Subcutaneous abdominal adipose tissue (tissue), 5 donors: ENCODE data around the gene NLGN1.

ENCODE experiments used
- H3K27ac ChIP-seq: one replicate; pipeline ENCODE4 v1.7.0; 2013; ENCODE audit warnings: low read depth, mild to moderate bottlenecking, inconsistent platforms, low read length, moderate library complexity
- H3K27me3 ChIP-seq, 5 donors: one replicate each; pipeline ENCODE4 v1.7.0; 2013; ENCODE audit warnings: low read length in 5 of 5, inconsistent platforms in 1 of 5; ENCODE audit not compliant: control insufficient read depth in 5 of 5, insufficient read depth in 4 of 5
- H3K36me3 ChIP-seq, 5 donors: one replicate each; pipeline ENCODE4 v1.7.0; 2013; ENCODE audit warnings: low read length in 5 of 5; ENCODE audit not compliant: control insufficient read depth in 5 of 5, insufficient read depth in 5 of 5
- H3K4me1 ChIP-seq, 5 donors: one replicate each; pipeline ENCODE4 v1.7.0; 2013; ENCODE audit warnings: low read length in 5 of 5, mild to moderate bottlenecking in 3 of 5, moderate library complexity in 1 of 5; ENCODE audit not compliant: control insufficient read depth in 5 of 5, insufficient read depth in 5 of 5
- H3K4me3 ChIP-seq, 5 donors: one replicate each; pipeline ENCODE4 v1.7.0; 2013; ENCODE audit warnings: low read length in 5 of 5, low read depth in 1 of 5
- H3K9ac ChIP-seq, 5 donors: one replicate each; pipeline ENCODE4 v1.7.0; 2013; ENCODE audit warnings: low read length in 5 of 5, mild to moderate bottlenecking in 4 of 5, moderate library complexity in 3 of 5
- H3K9me3 ChIP-seq, 5 donors: one replicate each; pipeline ENCODE4 v1.7.0; 2013; ENCODE audit warnings: low read length in 5 of 5; ENCODE audit not compliant: control insufficient read depth in 5 of 5
- donor health status: healthy.
- donor health status: healthy.
- donor health status: healthy.
- donor health status: healthy.
- donor health status: healthy.

NLGN1 gene

DNA sequence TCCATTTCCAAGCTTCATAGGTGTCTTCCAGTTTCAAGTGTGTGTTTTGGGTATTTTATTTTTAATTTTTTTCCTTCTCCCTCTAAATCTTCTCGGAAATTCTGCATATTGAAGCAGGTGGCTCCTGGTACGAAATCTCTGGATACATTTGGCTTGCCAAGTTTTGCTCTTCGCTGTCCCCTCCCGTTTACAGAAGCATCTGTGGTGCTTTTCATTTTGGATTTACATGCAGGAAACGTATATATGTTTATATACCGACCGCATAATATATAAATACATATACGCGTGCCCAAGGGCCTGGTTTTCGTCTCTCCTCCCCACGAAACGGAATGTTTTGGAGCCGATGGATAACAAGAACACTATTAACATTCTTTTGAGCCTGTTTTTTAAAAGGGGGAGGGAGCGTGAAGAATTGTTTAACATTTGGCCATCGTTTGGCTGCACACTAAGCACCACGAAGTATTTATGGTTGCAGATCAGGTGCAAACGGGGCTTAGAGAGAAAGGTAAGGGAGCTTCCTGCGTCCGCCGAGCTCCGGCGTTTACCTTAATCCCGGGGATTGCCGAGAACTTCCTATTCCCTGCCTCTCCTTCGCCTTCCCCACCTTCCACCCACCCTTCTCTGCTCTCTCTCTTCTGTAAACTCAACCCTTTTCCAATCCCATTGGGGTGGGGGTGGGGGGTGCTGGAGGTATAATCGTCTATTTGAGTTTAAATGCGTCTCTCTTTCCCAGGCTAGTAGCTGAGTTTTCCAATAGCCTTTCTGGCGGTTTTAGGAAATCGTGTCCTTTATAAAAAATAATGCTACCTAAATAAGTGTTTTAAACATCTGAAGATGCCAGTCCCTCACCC lies 1.1 kb upstream of the NLGN1 start:
- H3K4me3 ChIP-seq = peak overlapping the region; percentile 79 to 91 (median 86)
- no peaks in the 10 kb centered on the region for H3K27me3 ChIP-seq
- H3K36me3 ChIP-seq = no peaks in the 10 kb centered on the region
- H3K9me3 ChIP-seq = no peaks in the 10 kb centered on the region
- H3K27ac ChIP-seq = peak overlapping the region; percentile 93
- H3K4me1 ChIP-seq = peaks cover 0 to 42% (median 38%) of the 10 kb centered on the region in 5 donors
- peak overlapping the region in 3 of 5 donors; percentile 72 to 86 (median 76) for H3K9ac ChIP-seq

DNA sequence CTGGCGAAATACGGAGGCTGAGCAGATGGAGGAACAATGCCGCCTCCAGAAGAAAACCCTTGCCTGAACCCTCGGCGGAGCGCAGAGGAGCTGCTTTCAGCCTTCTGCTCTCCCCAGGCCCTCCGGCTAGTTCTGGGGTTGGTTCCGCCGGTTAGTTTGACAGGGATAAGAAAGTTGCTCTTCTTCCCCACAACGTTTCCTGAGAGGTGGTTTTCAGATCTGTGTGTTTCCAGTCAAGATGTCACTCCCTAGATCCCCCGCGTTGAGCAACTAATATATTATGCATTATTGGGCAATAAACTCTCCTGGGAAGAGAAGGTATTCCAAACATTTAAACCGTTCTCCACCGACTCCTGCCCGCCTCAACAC lies 551 bp downstream of the NLGN1 start:
- peak overlapping the region; percentile 79 to 91 (median 86) for H3K4me3 ChIP-seq

DNA sequence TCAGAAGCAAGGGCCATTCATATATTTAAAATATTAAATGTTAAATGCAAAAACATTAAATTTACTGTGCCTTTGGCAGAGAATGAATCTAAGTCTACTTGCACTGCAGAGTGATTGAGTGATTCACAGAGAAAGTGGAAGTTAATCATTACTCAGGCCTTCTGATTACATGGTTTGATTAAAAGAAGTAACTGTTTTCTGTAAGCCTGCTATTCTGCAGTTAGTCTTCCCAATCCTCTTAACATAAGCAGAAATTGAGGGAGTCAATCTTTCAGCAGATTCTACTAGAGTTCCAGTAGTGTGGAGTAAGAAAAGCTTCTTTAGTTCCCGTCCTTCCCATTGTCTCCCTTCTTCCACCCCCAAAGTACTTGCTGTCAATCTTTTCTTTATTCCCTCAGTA lies 1.5 kb downstream of the NLGN1 start:
- no peaks in the 10 kb centered on the region for H3K27me3 ChIP-seq
- peaks cover 0 to 42% (median 38%) of the 10 kb centered on the region in 5 donors for H3K4me1 ChIP-seq
- H3K4me3 ChIP-seq = no peak overlapping the region
- no peaks in the 10 kb centered on the region for H3K36me3 ChIP-seq
- H3K27ac ChIP-seq = no peak overlapping the region
- no peak overlapping the region for H3K9ac ChIP-seq
- no peaks in the 10 kb centered on the region for H3K9me3 ChIP-seq

More for the DNA sequence above, 551 bp downstream of the NLGN1 start:
- Histone ChIP-seq H3K27ac (peak overlapping the region; percentile 93), H3K27me3 (no peaks in the 10 kb centered on the region), H3K4me1 (peaks cover 0 to 42% (median 38%) of the 10 kb centered on the region in 5 donors), H3K36me3 (no peaks in the 10 kb centered on the region), H3K9me3 (no peaks in the 10 kb centered on the region), H3K9ac (peak overlapping the region; percentile 60 to 88 (median 77))

DNA sequence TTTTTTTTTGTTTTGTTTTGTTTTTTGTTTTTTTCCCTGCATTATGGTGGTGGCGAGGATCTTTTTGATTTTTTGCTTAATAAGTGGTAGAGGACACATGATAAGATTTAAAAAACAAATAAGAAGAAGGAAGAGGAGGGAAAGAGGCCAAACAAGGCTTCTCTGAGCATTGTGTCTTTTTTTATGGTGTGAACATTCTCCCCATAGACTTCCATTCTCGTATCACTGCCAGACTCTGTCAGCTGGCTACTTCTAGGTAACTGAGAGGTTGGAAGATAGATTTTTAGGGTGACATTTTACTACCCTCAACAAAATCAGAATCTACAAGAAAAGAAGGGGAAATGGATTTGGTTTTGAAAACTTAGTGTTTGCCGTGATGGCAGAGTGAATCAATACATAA lies 3.8 kb downstream of the NLGN1 start:
- Histone ChIP-seq H3K4me3 (no peak overlapping the region), H3K27me3 (no peaks in the 10 kb centered on the region), H3K4me1 (peaks cover 0 to 25% (median 22%) of the 10 kb centered on the region in 5 donors), H3K36me3 (no peaks in the 10 kb centered on the region), H3K9me3 (no peaks in the 10 kb centered on the region), H3K9ac (no peak overlapping the region), H3K27ac (no peak overlapping the region)

DNA sequence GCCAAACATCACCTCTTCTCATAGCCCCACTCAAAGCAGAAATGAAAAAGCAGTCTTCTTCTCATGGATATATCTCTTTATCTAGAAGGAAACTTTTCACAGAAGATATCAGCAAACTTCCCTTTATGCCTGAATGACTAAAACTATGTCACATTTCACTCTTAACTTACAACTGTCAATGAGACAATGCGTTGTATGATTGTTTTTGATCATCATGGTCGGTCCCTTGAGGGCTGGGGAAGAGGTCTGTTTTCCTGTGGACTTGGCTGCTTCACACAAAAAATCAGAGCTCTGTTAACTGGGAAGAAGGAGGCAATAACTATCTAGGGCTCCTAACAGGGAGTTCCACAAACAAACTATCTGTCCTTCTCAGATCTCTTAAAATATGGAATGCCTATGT lies 5.1 kb downstream of the NLGN1 start:
- H3K27me3 ChIP-seq = no peaks in the 10 kb centered on the region
- no peaks in the 10 kb centered on the region for H3K9me3 ChIP-seq
- no peak overlapping the region for H3K9ac ChIP-seq
- no peak overlapping the region for H3K4me3 ChIP-seq
- no peaks in the 10 kb centered on the region for H3K36me3 ChIP-seq
- H3K4me1 ChIP-seq = peaks cover 0 to 14% (median 12%) of the 10 kb centered on the region in 5 donors
- no peak overlapping the region for H3K27ac ChIP-seq

DNA sequence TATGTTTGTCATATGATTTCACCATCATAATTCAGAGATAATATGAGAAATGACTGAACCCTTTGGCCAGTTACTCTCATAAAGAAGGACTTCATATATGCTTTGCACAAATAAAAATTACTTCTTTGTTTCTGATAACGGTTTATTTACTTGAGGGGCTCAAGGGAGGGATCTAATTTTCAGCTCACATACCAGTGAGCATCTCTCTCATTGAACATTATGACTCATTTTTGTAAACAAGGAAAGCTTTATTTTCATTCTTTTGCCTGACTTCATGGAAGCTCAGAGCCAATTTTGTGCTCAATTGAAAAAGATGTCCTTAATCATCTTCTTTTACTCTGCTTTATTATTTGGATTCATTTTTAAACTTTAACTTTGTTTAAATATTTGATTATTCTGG lies 5.8 kb downstream of the NLGN1 start:
- Histone ChIP-seq H3K4me1 (peaks cover 0 to 6% (median 5%) of the 10 kb centered on the region in 5 donors), H3K4me3 (no peak overlapping the region), H3K27ac (no peak overlapping the region)

DNA sequence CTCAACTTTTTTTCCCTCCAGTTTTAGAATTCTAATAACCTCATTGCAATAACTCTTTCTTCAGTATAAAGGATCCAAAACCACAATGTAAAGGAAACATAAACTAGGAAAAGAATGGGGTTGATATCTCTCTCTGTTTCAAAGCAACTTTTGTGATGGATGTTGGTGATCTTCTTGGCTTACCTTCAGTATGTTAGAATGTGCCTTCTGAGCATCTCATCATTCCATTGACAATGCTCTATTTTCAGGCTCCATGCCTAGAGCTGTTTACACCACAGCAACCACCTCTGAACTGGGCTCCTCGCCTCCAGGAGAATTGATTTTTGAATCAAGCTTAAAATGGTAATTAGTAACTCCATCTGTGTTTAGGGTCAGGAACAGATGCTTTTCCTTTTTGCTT lies 6.6 kb downstream of the NLGN1 start:
- Histone ChIP-seq H3K27ac (no peak overlapping the region), H3K4me1 (peaks cover 0 to 2% (median 0%) of the 10 kb centered on the region in 5 donors), H3K4me3 (no peak overlapping the region), H3K27me3 (no peaks in the 10 kb centered on the region), H3K9ac (no peak overlapping the region), H3K9me3 (no peaks in the 10 kb centered on the region), H3K36me3 (no peaks in the 10 kb centered on the region)

More for the DNA sequence above, 5.8 kb downstream of the NLGN1 start:
- Histone ChIP-seq H3K27me3 (no peaks in the 10 kb centered on the region), H3K9ac (no peak overlapping the region), H3K9me3 (no peaks in the 10 kb centered on the region), H3K36me3 (no peaks in the 10 kb centered on the region)

DNA sequence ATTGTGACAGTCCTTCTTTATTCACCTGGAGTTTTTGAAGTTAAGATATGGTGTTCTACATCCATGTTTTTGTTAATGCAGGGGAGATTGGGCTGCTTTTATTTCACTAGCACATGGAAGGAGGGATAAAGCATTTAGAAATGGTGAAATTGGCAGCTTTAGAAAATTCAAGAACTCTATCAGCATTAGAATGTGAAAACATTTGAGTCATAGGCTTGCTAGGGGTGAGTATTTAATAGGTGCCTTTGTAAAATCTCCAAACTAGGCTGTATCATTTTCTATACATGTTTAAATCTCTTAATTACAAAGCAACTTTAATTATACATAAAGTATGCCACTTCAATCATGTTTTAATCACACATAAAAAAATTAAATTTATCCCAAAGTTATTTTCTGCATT lies 12.9 kb downstream of the NLGN1 start:
- H3K4me1 ChIP-seq = peaks cover 0 to 15% (median 7%) of the 10 kb centered on the region in 5 donors
- H3K4me3 ChIP-seq = no peak overlapping the region
- H3K36me3 ChIP-seq = no peaks in the 10 kb centered on the region
- no peaks in the 10 kb centered on the region for H3K9me3 ChIP-seq
- H3K9ac ChIP-seq = no peak overlapping the region
- no peak overlapping the region for H3K27ac ChIP-seq
- H3K27me3 ChIP-seq = no peaks in the 10 kb centered on the region

DNA sequence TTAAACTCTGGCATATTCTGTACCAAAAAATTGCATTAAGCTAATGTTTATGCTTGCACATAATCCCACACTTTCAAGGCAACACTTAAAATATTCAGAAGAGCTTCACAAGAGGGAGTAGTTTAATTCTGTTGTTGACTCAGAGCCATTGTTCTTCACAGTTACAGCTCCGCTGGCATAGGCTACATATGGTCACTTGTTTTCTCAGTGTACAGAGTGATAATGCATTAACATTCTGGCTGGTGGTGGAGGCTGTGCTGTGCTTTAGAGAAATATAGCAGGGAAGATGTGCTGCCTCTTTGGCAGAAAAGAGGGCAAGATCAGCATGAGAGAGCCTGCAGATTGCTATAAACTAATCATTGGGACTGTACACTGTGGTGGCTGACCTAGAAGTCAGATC lies 13.3 kb downstream of the NLGN1 start:
- H3K4me1 ChIP-seq = peaks cover 0 to 15% (median 7%) of the 10 kb centered on the region in 5 donors
- no peak overlapping the region for H3K27ac ChIP-seq
- H3K9me3 ChIP-seq = no peaks in the 10 kb centered on the region
- H3K27me3 ChIP-seq = no peaks in the 10 kb centered on the region
- H3K9ac ChIP-seq = no peak overlapping the region
- H3K36me3 ChIP-seq = no peaks in the 10 kb centered on the region
- H3K4me3 ChIP-seq = no peak overlapping the region

DNA sequence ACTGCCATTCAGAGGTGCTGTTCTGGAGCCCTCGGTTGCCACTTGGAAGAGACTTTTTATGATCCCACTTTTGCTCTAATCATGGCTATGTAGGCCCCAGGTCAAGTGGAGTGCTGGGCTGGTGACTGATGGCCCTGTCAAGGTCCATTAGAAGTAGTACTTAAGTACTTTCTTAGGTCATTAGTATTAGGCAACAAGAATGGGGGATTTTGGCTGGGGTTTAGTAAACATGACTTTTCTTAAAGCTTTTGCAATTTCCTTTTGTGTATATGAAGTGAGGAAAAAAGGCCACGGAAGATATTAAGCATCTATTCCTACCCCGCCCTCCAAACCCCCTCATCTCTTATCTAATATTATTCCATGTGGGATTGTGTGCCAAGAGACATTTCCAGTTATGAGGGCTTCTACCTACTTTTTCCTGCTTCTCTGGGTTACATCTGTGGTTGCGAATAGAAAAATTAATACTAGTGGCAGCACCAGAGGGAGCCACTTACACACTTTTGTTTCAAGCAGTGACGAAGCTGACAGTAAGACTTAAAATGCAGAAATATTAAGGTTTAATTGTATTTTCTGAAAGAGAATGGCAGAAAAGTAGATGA lies 13.9 kb downstream of the NLGN1 start:
- Histone ChIP-seq H3K9ac (peak overlapping the region in 1 of 5 donors; percentile 13), H3K9me3 (no peaks in the 10 kb centered on the region), H3K4me3 (peak overlapping the region in 3 of 5 donors; percentile 24 to 48 (median 33)), H3K27me3 (no peaks in the 10 kb centered on the region), H3K4me1 (peaks cover 0 to 15% (median 7%) of the 10 kb centered on the region in 5 donors), H3K27ac (no peak overlapping the region), H3K36me3 (no peaks in the 10 kb centered on the region)
